ENCODE results near the gene OXTR.
"Not testable (repeated sequence)": the region's sequence is repeated elsewhere in the genome, so short reads cannot be mapped to it uniquely, and the experiment has no call there.

The OXTR gene

GRCh38 chr3:8739757-8740504, 29.5 kb downstream of the OXTR start:
- DNase-seq = no peak

- DNase-seq = no peak
These were observed 30.8 kb downstream of the OXTR start for GRCh38 chr3:8738639-8739038.

- no peak for DNase-seq
These were observed 31.6 kb downstream of the OXTR start for GRCh38 chr3:8737823-8738222.

GRCh38 chr3:8737301-8737700, 32.1 kb downstream of the OXTR start:
- no peak for DNase-seq

GRCh38 chr3:8736436-8736835, 33.0 kb downstream of the OXTR start:
- no peak for DNase-seq

GRCh38 chr3:8734908-8735307, 34.5 kb downstream of the OXTR start:
- no peak for DNase-seq

GRCh38 chr3:8734137-8734878, 35.1 kb downstream of the OXTR start:
- DNase-seq = no peak

- DNase-seq = no peak
These were observed 35.9 kb downstream of the OXTR start, which contains the start of gene CAV3 for GRCh38 chr3:8733332-8734094. CAV3 (plus strand) TSS chr3:8733802; CDS start chr3:8733877, 75 bp downstream.

GRCh38 chr3:8732413-8732812, 37.0 kb downstream of the OXTR start:
- no peak for DNase-seq

- DNase-seq = no peak
These were observed 38.8 kb downstream of the OXTR start for GRCh38 chr3:8730656-8731055.

GRCh38 chr3:8729479-8729878, 39.9 kb downstream of the OXTR start:
- no peak for DNase-seq

- DNase-seq = no peak
These were observed 41.6 kb downstream of the OXTR start for GRCh38 chr3:8727605-8728512.

- no peak for DNase-seq
These were observed 45.2 kb downstream of the OXTR start for GRCh38 chr3:8724108-8724752.

GRCh38 chr3:8723612-8724011, 45.8 kb downstream of the OXTR start:
- no peak for DNase-seq

- DNase-seq = no peak
These were observed 46.6 kb downstream of the OXTR start for GRCh38 chr3:8722808-8723207.

- not testable (repeated sequence) for DNase-seq
These were observed 53.7 kb downstream of the OXTR start for GRCh38 chr3:8715757-8716156.

GRCh38 chr3:8713901-8714759, 55.3 kb downstream of the OXTR start:
- DNase-seq = no peak

GRCh38 chr3:8712908-8713255, 56.5 kb downstream of the OXTR start:
- DNase-seq = no peak

GRCh38 chr3:8712045-8712907, 57.1 kb downstream of the OXTR start:
- no peak for DNase-seq
